RPMI8226 (cell line): ENCODE measurements around the gene ARPC1A.

Experiments
- DNase-seq: peaks from one replicate; pipeline ENCODE4 v3.0.0-alpha.2; 2015

ARPC1A gene

GRCh38 chr7:99390941-99391602 is 65.4 kb downstream of the ARPC1A start:
- DNase-seq, result no peak

DNA sequence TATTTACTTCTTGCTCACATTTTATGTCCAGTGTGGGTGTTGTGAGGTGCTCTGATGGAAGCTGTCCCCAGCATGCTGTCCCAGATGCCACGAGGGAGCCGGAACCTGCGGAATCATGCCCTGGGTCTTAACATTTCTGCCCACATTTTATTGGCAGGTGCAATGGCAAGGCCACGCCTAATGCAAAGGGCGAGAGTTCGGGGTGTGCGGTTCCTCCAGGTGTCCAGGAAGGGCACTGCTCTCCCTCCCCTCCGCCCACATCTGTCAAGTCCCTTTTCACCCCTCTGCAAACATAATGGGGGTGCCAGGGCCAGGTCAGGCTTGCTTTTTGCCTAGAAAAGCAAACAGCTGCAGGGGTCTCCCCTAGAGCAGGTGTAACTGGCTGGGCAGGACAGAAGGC is 66.3 kb downstream of the ARPC1A start:
- DNase-seq, result no peak

DNA sequence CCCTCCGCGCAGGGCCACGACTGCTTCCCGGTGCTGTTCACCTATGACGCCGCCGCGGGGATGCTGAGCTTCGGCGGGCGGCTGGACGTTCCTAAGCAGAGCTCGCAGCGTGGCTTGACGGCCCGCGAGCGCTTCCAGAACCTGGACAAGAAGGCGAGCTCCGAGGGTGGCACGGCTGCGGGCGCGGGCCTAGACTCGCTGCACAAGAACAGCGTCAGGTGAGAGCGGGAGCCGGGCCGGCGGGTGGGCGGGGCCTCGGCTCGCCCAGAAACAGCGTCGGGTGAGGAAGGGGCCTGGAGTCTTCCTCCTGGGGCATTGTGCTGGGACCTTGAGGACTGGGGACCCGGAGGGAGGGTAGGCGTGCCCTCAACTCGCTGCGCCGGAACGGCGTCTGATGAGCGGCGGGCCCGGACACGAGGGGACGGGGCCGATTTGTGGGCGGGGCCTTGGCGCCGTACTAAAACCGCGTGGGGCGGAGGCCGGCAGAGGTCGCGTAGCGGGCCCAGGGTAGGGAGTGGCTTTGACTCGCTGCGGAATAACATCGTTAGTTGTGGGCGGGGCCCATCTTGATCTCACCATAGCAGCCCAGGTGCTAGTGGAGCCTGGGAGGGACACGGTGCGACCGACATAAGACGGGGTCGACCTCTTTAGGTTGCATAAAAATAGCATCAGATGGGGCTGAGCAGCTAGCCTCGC is 67.1 kb downstream of the ARPC1A start:
- DNase-seq, result no peak

DNA sequence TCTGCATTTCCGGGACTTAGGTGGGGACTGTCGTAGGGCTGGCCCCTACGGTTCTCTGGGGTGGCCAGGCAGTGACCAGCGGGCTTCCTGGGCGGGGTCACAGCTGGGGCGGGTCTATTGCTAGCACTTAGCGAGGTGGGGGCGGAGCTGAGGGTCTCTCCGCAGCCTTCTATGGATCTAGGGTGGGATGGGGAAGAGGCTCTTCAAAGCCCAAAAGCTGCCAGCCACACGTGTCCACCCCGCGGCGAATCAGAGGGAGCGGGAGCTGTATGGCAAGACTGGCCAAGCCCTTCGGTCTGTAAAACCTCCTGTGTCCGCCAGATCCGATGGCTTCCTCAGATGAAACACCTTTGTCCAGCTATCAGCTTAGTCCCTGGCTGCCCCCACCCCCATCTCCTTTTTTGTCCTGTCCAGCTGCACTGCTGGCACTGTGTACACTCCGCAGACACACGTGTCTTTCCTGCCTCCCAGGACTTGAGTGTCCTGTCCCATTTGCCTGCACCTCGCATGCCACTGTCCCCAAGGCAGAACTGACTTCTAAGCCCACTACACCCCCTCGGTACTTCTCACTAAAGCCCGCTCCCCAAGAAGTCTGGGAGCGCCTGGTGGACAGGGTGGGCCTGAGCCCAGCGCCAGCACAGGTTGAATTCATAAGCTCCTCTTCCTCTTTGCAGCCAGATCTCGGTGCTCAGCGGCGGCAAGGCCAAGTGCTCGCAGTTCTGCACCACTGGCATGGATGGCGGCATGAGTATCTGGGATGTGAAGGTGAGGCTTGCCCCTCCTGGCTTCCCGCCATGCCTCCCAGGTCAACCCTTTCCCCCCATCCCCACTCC is 67.9 kb downstream of the ARPC1A start:
- DNase-seq, result no peak

- no peak for DNase-seq
Measured at GRCh38 chr7:99394188-99394502, 68.4 kb downstream of the ARPC1A start.

DNA sequence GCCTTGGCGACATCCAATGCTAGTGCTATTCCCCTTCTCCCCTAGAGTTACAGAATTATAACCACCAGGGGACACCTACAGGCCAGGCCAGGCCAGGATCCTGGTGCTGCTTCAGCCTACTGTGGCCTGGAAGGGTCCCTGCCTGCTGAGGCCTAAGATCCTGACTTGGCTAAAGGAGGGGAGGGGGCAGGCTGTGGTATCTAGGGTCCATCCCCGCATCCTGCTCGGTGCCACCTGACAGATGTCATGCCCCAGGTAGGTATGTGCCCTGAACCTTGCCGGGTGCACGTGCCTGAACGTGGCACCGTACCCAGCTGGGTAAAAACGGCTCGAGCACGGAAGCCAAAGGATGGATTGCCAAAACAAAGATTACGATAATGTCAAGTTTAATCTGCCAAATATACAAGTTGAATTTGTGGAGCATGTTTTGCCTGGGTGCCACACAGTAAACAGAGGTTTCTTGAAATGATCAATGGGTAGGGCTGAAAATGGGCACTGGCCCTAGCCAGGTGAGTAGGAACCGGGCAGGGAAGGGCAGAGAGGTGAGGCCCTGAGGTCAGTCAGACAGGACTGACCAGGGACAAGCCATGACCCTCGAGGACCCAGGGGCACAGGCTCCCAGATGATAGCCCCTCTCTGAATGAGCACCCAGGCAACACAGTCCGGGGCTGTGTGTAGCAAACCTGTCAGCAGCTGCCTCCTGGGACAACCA is 70.1 kb downstream of the ARPC1A start:
- DNase-seq, result no peak

DNA sequence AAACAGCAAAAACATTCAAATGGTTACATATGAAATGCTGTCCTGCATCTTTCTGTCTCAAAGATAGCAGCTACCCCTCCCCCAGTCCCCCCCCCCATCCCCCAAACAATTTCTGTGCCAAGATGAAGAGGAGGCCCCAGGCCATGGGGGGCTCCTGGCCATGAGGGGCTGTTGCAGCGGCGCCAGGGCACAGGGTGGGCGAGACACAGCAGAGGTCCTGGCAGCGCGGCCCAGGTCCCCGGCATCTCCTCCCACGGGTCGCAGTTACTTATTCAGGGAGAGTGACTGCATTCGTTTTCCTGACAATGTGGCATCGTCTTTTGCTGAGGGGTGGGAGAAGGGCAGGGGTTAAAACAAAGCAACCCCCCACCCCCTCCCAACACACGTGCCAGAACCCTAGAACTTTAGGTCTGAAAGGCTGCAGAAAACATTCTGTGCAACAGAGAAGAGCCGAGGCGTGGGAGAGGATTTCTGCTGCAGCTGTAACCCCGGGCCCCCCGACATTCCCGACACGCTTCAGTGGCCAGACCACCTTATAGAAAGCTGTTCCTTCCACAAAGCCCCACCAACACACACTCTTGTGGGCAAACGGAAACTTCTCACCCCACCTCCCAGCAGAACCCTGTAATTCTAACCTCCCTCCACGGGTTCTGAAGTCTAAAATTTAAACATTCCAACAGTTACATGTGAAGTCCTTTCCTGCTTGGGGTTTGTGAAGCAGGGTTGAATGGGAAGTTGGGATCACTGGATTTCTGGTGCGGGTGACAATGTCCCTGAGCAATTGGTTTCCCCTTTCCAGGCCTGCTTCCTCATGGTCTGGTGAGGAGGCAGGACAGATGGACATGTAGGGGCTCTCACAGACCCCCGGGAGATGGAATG is 71.0 kb downstream of the ARPC1A start:
- no peak for DNase-seq

GRCh38 chr7:99397297-99397983 is 71.7 kb downstream of the ARPC1A start:
- DNase-seq, result no peak

DNA sequence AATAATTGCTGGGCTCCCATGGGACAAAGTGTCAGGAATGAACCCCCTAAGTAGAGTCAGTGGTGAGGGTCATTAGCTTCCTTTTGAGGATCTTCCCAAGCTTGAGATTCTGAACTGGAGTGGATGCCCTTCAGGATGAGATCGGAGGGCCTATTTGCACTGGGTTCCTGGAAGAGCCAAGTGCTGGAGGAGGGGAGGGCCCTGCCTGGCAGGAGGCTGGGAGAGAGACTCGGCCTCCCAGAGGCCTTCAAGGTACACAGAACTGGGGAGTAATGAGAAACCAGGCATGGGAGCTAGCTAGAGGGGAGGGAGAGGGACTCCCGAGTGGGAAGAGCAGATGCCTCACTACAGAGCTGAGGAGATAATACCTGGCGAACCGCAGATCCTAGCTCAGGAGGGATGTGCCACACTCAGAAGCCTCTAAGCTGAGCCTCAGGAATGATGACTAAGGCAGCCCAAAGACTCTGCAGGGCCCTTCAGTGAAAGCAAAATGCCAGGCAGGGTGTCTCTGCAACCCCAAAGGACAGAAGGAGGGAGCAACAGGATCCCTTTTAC is 73.3 kb downstream of the ARPC1A start:
- DNase-seq, result no peak

DNA sequence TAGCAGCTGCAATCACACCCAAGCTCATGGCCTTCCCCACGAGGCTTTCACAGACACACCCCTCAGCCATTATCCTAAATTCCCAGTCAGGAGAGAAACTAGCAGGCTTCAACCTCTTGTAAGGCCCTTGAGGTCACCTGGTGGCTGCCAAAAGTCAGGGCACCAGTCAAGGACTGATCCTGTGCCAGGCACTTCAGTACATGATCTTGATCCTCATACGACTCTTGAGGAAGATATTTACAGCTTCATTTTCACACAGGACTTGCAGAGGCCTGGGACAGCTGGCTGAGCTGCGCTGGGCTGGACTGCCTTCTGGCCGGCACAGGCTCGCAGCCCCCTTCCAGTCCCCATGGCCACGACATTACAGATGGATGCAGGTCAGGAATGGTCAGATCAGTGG is 73.9 kb downstream of the ARPC1A start:
- no peak for DNase-seq

DNA sequence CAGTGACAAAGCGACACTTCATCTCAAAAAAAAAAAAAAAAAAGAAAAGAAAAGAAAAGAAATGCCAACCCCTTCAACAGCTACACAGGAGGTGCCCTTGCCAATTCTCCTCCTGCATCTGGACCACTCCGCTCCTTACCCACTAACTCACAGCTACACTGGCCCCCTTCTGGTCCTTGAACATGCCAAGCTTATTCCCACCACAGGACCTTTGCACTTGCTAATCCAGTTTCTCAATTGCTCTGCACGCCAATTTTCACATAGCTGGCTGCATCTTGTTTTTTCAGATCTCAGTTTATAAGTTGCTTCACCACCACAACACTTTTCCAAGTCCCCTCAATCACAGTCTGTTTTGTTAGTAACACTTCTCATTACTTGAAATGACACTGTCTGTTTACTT is 77.2 kb downstream of the ARPC1A start:
- no peak for DNase-seq

GRCh38 chr7:99403764-99404163 is 78.1 kb downstream of the ARPC1A start:
- no peak for DNase-seq

- no peak for DNase-seq
Measured at GRCh38 chr7:99404235-99404976, 78.7 kb downstream of the ARPC1A start.

GRCh38 chr7:99404977-99405320 is 79.3 kb downstream of the ARPC1A start:
- DNase-seq, result no peak

GRCh38 chr7:99406557-99406956 is 80.9 kb downstream of the ARPC1A start:
- DNase-seq, result no peak

- DNase-seq, result peak; percentile 42
Measured at GRCh38 chr7:99407872-99408378, 82.2 kb downstream of the ARPC1A start.

DNA sequence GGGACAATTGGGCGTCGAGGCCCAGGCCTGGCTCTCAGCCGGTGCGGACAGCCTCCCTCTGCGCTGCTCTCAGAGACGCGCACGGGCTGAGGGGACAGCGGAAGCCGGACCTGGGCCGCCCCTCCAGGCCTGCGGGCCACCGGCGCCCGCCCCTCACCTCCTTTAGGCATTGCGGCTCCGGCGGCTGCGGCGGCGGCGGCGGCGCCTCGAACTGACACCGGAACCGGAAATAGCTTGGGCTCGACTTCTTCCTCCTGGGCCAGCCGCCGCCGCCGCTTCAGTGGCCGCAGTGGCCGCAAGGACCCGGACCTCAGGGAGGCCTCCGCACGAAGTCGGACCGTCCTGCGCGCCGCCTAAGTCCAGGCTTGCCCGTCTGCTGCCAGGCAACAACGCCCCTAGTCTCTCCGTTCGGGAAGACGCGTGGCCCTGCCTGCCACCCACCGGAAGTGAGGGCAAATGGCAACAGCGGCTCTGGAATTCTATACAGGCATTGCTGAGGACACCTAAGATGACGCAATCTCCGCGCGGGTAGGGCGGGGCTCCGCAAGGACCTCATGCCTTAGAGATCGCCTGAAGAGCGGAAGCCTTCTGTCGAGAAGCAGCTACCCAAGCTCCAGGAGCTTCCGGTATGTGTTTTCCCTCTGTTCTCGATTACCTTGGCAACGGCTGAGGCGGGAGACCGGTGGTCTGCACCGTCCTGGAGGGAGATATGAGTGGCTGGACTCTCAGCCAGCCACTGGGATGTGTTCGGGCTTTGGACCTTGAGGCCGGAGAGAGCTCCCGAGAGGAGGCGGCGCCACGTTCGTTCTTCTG is 82.9 kb downstream of the ARPC1A start, which contains the start of the genes BUD31 and PDAP1:
Gene BUD31 (plus strand): TSS at position 591 of the 813 bp plus-strand sequence. CDS start 2,124 bp downstream, outside the sequence.
Gene PDAP1 (minus strand): TSS at position 219 of the 813 bp plus-strand sequence. CDS start 49 bp downstream, at position 170.
- peak; percentile 96 for DNase-seq

- DNase-seq, result no peak
Measured at GRCh38 chr7:99409192-99409572, 83.5 kb downstream of the ARPC1A start.

DNA sequence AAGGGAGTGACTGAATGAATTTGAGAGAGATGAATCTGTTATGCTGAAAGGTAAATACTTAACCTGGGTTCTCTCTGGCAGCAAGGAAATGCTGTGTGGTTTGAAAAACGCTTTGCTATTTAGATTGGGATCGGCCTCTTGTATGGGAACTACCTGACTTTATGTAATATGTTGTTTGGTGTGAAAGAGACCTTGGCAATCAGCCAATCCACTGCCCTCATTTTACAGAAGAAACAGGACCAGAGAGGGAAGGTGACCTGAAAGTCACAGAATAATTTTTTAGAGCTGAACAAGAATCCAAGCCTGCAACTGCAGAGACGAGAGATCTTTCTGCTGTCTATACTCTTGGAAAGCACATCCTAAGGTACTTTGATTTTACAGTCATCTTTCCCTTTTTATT is 84.1 kb downstream of the ARPC1A start:
- peak; percentile 25 for DNase-seq
